ENCODE measurements around the gene EMD. TPM values are rescaled to one million over a fixed set of nuclear protein-coding genes. Genes with fewer than 3 reads are reported as not detected.

The EMD gene
- total RNA-seq, 1 experiment from 2014 or later = 79.6 TPM

DNA sequence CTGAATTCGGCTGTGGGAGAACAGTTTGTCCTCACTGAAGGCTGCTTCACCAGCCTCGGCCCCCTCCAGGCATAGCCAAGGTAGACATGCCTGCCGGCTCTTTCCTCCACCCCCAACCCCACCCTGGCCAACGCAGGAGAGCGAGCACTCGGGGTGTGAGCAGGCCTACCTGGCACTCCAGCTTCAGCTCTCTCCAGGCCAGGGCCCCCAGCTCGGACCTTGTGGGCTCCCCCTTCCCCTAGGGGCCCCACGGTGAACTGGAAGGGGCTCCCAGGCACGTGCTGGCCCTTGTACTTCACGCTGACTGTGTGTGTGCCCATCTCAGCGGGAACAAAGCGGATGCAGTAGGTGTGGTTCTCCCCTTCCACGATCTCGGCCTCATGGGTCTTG, 27.1 kb upstream of the EMD start:
- TF ChIP-seq, protein P1, sequence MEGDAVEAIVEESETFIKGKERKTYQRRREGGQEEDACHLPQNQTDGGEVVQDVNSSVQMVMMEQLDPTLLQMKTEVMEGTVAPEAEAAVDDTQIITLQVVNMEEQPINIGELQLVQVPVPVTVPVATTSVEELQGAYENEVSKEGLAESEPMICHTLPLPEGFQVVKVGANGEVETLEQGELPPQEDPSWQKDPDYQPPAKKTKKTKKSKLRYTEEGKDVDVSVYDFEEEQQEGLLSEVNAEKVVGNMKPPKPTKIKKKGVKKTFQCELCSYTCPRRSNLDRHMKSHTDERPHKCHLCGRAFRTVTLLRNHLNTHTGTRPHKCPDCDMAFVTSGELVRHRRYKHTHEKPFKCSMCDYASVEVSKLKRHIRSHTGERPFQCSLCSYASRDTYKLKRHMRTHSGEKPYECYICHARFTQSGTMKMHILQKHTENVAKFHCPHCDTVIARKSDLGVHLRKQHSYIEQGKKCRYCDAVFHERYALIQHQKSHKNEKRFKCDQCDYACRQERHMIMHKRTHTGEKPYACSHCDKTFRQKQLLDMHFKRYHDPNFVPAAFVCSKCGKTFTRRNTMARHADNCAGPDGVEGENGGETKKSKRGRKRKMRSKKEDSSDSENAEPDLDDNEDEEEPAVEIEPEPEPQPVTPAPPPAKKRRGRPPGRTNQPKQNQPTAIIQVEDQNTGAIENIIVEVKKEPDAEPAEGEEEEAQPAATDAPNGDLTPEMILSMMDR (conservative IDR thresholded peaks at IDR 0.05; ENCODE audit: low read depth, low read length) = no peak
- no peak for TF ChIP-seq EZH2 (IDR thresholded peaks at IDR 0.05; ENCODE audit: borderline replicate concordance, low read depth, low read length, poor library complexity, severe bottlenecking)
- no peaks in the 10 kb centered on the region for H3K27me3 ChIP-seq (replicated peaks; ENCODE audit: insufficient read depth, low read depth, low read length, poor library complexity)
- POLR2A ChIA-PET (ENCODE audit: low non-redundant PET) = no interaction called here
- CTCF ChIA-PET = no interaction called here
- H3K27ac ChIP-seq (ENCODE audit: low read depth, low read length, poor library complexity, severe bottlenecking) = no peak overlapping the region
- H3K36me3 ChIP-seq (ENCODE audit: insufficient read depth, low read length, poor library complexity, severe bottlenecking) = peaks cover 67% of the 10 kb centered on the region
- H3K4me3 ChIP-seq (ENCODE audit: low read depth, low read length, poor library complexity, severe bottlenecking) = no peak overlapping the region
- H3K9me3 ChIP-seq (ENCODE audit: low read depth, low read length, poor library complexity, severe bottlenecking) = no peaks in the 10 kb centered on the region
- DNase-seq (ENCODE audit: low spot score) = no peak
- intact Hi-C loops (cut with micrococcal nuclease; ENCODE audit: unreplicated experiment) = no loop called here
- no peaks in the 10 kb centered on the region for H3K4me1 ChIP-seq (ENCODE audit: insufficient read depth, low read length, poor library complexity, severe bottlenecking)
- BruUV-seq (replicated peaks) = no TSS peak

GRCh38 chrX:154352466-154352865, 26.6 kb upstream of the EMD start:
- ChIA-PET POLR2A (ENCODE audit: low non-redundant PET) (no interaction called here), CTCF (no interaction called here)
- TSS peak; percentile 54 for BruUV-seq (replicated peaks)
- Histone ChIP-seq H3K4me3 (ENCODE audit: low read depth, low read length, poor library complexity, severe bottlenecking) (no peak overlapping the region), H3K27me3 (replicated peaks; ENCODE audit: insufficient read depth, low read depth, low read length, poor library complexity) (no peaks in the 10 kb centered on the region), H3K27ac (ENCODE audit: low read depth, low read length, poor library complexity, severe bottlenecking) (no peak overlapping the region), H3K9me3 (ENCODE audit: low read depth, low read length, poor library complexity, severe bottlenecking) (no peaks in the 10 kb centered on the region), H3K4me1 (ENCODE audit: insufficient read depth, low read length, poor library complexity, severe bottlenecking) (no peaks in the 10 kb centered on the region), H3K36me3 (ENCODE audit: insufficient read depth, low read length, poor library complexity, severe bottlenecking) (peaks cover 72% of the 10 kb centered on the region)
- DNase-seq (ENCODE audit: low spot score) = no peak
- no peak for TF ChIP-seq EZH2 (IDR thresholded peaks at IDR 0.05; ENCODE audit: borderline replicate concordance, low read depth, low read length, poor library complexity, severe bottlenecking)
- TF ChIP-seq, protein P1 (conservative IDR thresholded peaks at IDR 0.05; ENCODE audit: low read depth, low read length) = no peak
- intact Hi-C loops (cut with micrococcal nuclease; ENCODE audit: unreplicated experiment) = no loop called here

- CTCF ChIA-PET = no interaction called here
- Histone ChIP-seq H3K4me1 (ENCODE audit: insufficient read depth, low read length, poor library complexity, severe bottlenecking) (no peaks in the 10 kb centered on the region), H3K27me3 (replicated peaks; ENCODE audit: insufficient read depth, low read depth, low read length, poor library complexity) (no peaks in the 10 kb centered on the region), H3K36me3 (ENCODE audit: insufficient read depth, low read length, poor library complexity, severe bottlenecking) (peaks cover 79% of the 10 kb centered on the region), H3K27ac (ENCODE audit: low read depth, low read length, poor library complexity, severe bottlenecking) (no peak overlapping the region), H3K9me3 (ENCODE audit: low read depth, low read length, poor library complexity, severe bottlenecking) (no peaks in the 10 kb centered on the region), H3K4me3 (ENCODE audit: low read depth, low read length, poor library complexity, severe bottlenecking) (no peak overlapping the region)
- no peak for DNase-seq (ENCODE audit: low spot score)
- TF ChIP-seq, protein P1 (conservative IDR thresholded peaks at IDR 0.05; ENCODE audit: low read depth, low read length) = no peak
- TF ChIP-seq EZH2 (IDR thresholded peaks at IDR 0.05; ENCODE audit: borderline replicate concordance, low read depth, low read length, poor library complexity, severe bottlenecking) = no peak
- no TSS peak for BruUV-seq (replicated peaks)
- POLR2A ChIA-PET (ENCODE audit: low non-redundant PET) = no interaction called here
- intact Hi-C loops (cut with micrococcal nuclease; ENCODE audit: unreplicated experiment) = no loop called here
Measured at GRCh38 chrX:154353172-154353843, 25.8 kb upstream of the EMD start.
